Keratinocyte (primary cell): ENCODE measurements around the gene HS1BP3.

Experiments used
- EZH2 ChIP-seq: IDR thresholded peaks from one replicate; pipeline ENCODE4 v1.6.1; 2012; ENCODE audit warnings: inconsistent platforms, mild to moderate bottlenecking, low read length, moderate library complexity
- TF ChIP-seq, protein P1 (sequence below), 3 experiments: IDR thresholded peaks in 1 of 3; conservative IDR thresholded peaks in 1 of 3; optimal IDR thresholded peaks in 1 of 3; 2 replicates in 2 of 3; 3 replicates in 1 of 3; pipeline versions ENCODE3 to v1.5.1; 2011; ENCODE audit warnings: low read length in 3 of 3, mild to moderate bottlenecking in 3 of 3, moderate library complexity in 2 of 3, control low read depth in 1 of 3, inconsistent platforms in 1 of 3; ENCODE audit not compliant: insufficient read depth in 2 of 3; ENCODE audit errors: extremely low read depth in 1 of 3

DNA sequence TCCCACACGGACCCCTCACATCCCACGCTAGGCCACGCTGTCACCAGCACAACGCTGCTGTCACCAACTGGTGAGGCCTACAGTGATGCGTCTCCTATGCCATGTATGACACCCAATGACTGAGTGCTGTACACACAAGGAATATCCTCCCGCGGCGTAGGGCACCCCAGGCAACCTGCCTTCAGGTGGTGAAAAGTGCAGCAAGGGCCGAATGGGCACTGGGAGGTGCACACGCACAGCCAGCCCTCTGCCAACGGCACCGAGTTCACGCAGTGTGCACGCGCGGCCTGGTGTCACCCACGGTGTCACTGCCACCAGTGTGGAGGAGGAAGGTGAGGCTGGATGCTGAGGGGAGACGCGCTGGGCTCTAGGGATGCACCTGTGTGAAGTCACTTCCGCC lies 4.5 kb downstream of the HS1BP3 start:
- TF ChIP-seq, protein P1, sequence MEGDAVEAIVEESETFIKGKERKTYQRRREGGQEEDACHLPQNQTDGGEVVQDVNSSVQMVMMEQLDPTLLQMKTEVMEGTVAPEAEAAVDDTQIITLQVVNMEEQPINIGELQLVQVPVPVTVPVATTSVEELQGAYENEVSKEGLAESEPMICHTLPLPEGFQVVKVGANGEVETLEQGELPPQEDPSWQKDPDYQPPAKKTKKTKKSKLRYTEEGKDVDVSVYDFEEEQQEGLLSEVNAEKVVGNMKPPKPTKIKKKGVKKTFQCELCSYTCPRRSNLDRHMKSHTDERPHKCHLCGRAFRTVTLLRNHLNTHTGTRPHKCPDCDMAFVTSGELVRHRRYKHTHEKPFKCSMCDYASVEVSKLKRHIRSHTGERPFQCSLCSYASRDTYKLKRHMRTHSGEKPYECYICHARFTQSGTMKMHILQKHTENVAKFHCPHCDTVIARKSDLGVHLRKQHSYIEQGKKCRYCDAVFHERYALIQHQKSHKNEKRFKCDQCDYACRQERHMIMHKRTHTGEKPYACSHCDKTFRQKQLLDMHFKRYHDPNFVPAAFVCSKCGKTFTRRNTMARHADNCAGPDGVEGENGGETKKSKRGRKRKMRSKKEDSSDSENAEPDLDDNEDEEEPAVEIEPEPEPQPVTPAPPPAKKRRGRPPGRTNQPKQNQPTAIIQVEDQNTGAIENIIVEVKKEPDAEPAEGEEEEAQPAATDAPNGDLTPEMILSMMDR (optimal IDR thresholded peaks at IDR 0.05 in 1 of 3, IDR thresholded peaks at IDR 0.05 in 1 of 3, conservative IDR thresholded peaks at IDR 0.05 in 1 of 3; ENCODE audit: extremely low read depth in 1 of 3, insufficient read depth in 2 of 3, low read length in 3 of 3) = no peak
- TF ChIP-seq EZH2 = no peak
